ENCODE results near the gene FNIP1. TPM values are rescaled to one million over a fixed set of nuclear protein-coding genes. Genes with fewer than 3 reads are reported as not detected.

The FNIP1 gene
- total and polyA plus RNA-seq, 9 of the 15 experiments (the other 6 are each of a cell fraction or from before 2014, with no cell fraction given): 5.0 to 32.8 (median 18.4) TPM

DNA sequence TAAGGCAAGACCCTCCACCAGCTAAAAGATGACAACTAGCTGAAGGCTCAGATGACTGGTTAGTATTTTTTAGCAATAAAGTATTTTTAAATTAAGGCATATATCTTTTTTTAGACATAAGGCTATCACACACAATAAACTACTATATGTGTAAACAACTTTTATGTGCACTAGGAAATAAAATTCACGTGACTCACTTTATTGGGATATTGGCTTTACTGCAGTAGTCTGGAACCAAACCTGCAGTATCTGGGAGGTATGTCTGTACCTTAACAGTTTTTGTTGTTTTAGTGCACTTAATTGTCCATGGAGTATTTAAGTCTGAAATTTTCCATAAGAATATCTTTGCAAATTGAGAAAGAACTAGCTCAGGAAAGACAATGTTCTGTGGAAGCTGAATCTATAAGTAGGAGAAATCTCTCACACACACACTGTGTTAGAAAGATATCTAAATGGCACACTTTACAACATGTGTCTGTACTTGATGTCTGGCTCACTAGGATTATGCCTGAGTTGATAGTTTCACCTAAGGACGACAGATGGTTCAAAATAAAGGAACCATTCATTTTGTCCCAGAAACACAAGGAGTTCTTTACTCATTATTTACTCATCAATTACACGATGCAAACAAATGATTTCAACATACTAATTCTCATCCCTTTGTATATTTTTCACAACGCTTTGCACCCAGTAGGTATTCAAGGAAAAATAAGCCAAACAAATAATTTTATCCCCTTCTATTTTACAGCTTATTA is 166.4 kb downstream of the FNIP1 start:
- Histone ChIP-seq H3K27ac (ENCODE audit: extremely low read depth, low read depth, low read length) (0 out of 3 replicates have a peak overlapping the region, but pooled peaks have one; percentile 2), H3K4me2 (ENCODE audit: insufficient read depth, low read length) (peak overlapping the region; percentile 40; the same call in 1 of the 2 replicates), H3K9ac (ENCODE audit: insufficient read depth in 1 of 2, low read depth in 2 of 2, low read length in 2 of 2) (peak overlapping the region in 1 of 2 experiments; percentile 7; a peak in 1 of 4 replicates), H3K79me2 (ENCODE audit: control insufficient read depth, insufficient read depth, low read length) (peaks cover 97% of the 10 kb centered on the region), H3K27me3 (ENCODE audit: control insufficient read depth in 2 of 2, insufficient read depth in 2 of 2, low read length in 2 of 2) (no peaks in the 10 kb centered on the region), H3K9me3 (replicated peaks; ENCODE audit: control insufficient read depth, insufficient read depth, low read depth, low read length) (no peaks in the 10 kb centered on the region), H3K36me3 (ENCODE audit: control insufficient read depth, insufficient read depth, low read length) (peaks cover 15% of the 10 kb centered on the region), H2AFZ (ENCODE audit: low read depth, low read length) (no peak overlapping the region), H4K20me1 (replicated peaks; ENCODE audit: control insufficient read depth, insufficient read depth, low read length) (peaks cover 20% of the 10 kb centered on the region), H3K9me1 (ENCODE audit: control insufficient read depth, insufficient read depth, low read length) (peaks cover 4% of the 10 kb centered on the region), H3K4me1 (replicated peaks in 1 of 2; ENCODE audit: control insufficient read depth in 2 of 2, insufficient read depth in 2 of 2, low read length in 2 of 2) (peaks cover 22 to 35% of the 10 kb centered on the region in 2 experiments; a peak in 4 of 5 replicates), H3K4me3 (no peak overlapping the region)
- in situ Hi-C loops (cut with MboI): no loop called here
- WGBS (ENCODE audit: insufficient coverage, low coverage, missing lambda C conversion rate): 19% methylated on average over 4 of the region's 4 CpGs
- no TSS peak for BruUV-seq (replicated peaks)
- ChIA-PET POLR2A (interaction anchor here (0.6 to 1.2 kb wide), 5 partner anchors 10 to 427 kb away, joined by 3 to 5 read pairs (median 3); no protein-coding TSS in a partner anchor), CTCF (ENCODE audit: low intra/inter-chr PET ratio) (no interaction called here)
- intact Hi-C loops (cut with micrococcal nuclease): no loop called here
- no peak for ATAC-seq
- FAIRE-seq: peak; percentile 15
- peak in 2 of 4 experiments; percentile 44 to 54 for DNase-seq (ENCODE audit: extremely low read depth in 1 of 4, low spot score in 3 of 4)
- 0 out of 4 replicates have a peak, but pooled peaks of 1 of the 2 experiments have one; percentile 26 for TF ChIP-seq KDM1A (IDR thresholded peaks at IDR 0.05)
- TF ChIP-seq TCFL5 (CRISPR knock-in tag; conservative IDR thresholded peaks at IDR 0.05): no peak
- TF ChIP-seq TCF3 (CRISPR knock-in tag; IDR thresholded peaks at IDR 0.05): peak; percentile 88
- TF ChIP-seq MED1 (CRISPR knock-in tag; IDR thresholded peaks at IDR 0.05; ENCODE audit: borderline replicate concordance): no peak
- peak; percentile 46; the same call in 1 of the 2 replicates for TF ChIP-seq SOX6 (IDR thresholded peaks at IDR 0.05)
- peak; percentile 41; the same call in 1 of the 2 replicates for TF ChIP-seq PHB2 (IDR thresholded peaks at IDR 0.05; ENCODE audit: low read depth)
- TF ChIP-seq TFAM (CRISPR knock-in tag; conservative IDR thresholded peaks at IDR 0.05): no peak
- TF ChIP-seq NCOR1 (IDR thresholded peaks at IDR 0.05): peak; percentile 89
- TF ChIP-seq GABPB1 (CRISPR knock-in tag; IDR thresholded peaks at IDR 0.05): no peak
- TF ChIP-seq, protein P1, sequence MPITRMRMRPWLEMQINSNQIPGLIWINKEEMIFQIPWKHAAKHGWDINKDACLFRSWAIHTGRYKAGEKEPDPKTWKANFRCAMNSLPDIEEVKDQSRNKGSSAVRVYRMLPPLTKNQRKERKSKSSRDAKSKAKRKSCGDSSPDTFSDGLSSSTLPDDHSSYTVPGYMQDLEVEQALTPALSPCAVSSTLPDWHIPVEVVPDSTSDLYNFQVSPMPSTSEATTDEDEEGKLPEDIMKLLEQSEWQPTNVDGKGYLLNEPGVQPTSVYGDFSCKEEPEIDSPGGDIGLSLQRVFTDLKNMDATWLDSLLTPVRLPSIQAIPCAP (CRISPR knock-in tag; IDR thresholded peaks at IDR 0.05; ENCODE audit: borderline replicate concordance): no peak
- no peak for TF ChIP-seq KAT8 (IDR thresholded peaks at IDR 0.05; ENCODE audit: low read depth)
- no peak for TF ChIP-seq FOXA3 (CRISPR knock-in tag; conservative IDR thresholded peaks at IDR 0.05 in 1 of 2, IDR thresholded peaks at IDR 0.05 in 1 of 2)
- TF ChIP-seq ARID1B (IDR thresholded peaks at IDR 0.05): peak; percentile 81
- TF ChIP-seq SMAD4 (CRISPR knock-in tag; conservative IDR thresholded peaks at IDR 0.05): peak; percentile 78
- TF ChIP-seq TRIM24 (IDR thresholded peaks at IDR 0.05): peak in 1 of 2 experiments; percentile 48; a peak in 1 of 4 replicates
- TF ChIP-seq MTA2 (IDR thresholded peaks at IDR 0.05; ENCODE audit: low read depth): peak; percentile 70
- no peak for TF ChIP-seq MCM3 (IDR thresholded peaks at IDR 0.05)
- TF ChIP-seq ZNF311 (CRISPR knock-in tag; IDR thresholded peaks at IDR 0.05): no peak
- no peak for TF ChIP-seq NRF1 (conservative IDR thresholded peaks at IDR 0.05 in 1 of 2, IDR thresholded peaks at IDR 0.05 in 1 of 2)
- TF ChIP-seq NCOA4 (IDR thresholded peaks at IDR 0.05; ENCODE audit: partially characterized antibody): no peak

Data from K562 (cell line).